HepG2 (cell line): ENCODE measurements around the gene ALG10. TPM values are rescaled to one million over a fixed set of nuclear protein-coding genes. Genes with fewer than 3 reads are reported as not detected.

Experiments used
- CBX2 ChIP-seq, 2 experiments: fragments of 200-600 bp in 1 of 2; sonication (generic); formaldehyde crosslinking in 1 of 2; IDR thresholded peaks; 2 replicates each; pipeline versions ENCODE4 v1.7.0 to v1.8.1; 2018 to 2022; ENCODE audit warnings: low read depth in 2 of 2, low read length in 1 of 2, mild to moderate bottlenecking in 1 of 2, missing genetic modification reagents in 1 of 2
- CBX5 ChIP-seq: sonication (generic); formaldehyde crosslinking; IDR thresholded peaks from 2 replicates; pipeline ENCODE4 v1.4.0; 2020; ENCODE audit warnings: missing genetic modification reagents, borderline replicate concordance
- DNMT3B ChIP-seq: conservative IDR thresholded peaks from 2 replicates; pipeline ENCODE4 v1.6.1; 2016; ENCODE audit warnings: missing biosample characterization, control low read depth
- ELF4 ChIP-seq: sonication (generic); formaldehyde crosslinking; IDR thresholded peaks from 2 replicates; pipeline ENCODE4 v1.5.0; 2020; ENCODE audit warnings: missing genetic modification reagents, mild to moderate bottlenecking, moderate library complexity, borderline replicate concordance
- MEF2D ChIP-seq: sonication (generic); formaldehyde crosslinking; IDR thresholded peaks from 2 replicates; pipeline ENCODE4 v1.5.1; 2020; ENCODE audit warnings: mild to moderate bottlenecking, missing genetic modification reagents
- NCOA2 ChIP-seq: sonication (generic); formaldehyde crosslinking; IDR thresholded peaks from 2 replicates; pipeline ENCODE4 v1.8.0; 2022; ENCODE audit warnings: inconsistent platforms
- REL ChIP-seq: sonication (generic); formaldehyde crosslinking; conservative IDR thresholded peaks from 2 replicates; pipeline ENCODE4 v1.8.0; 2022; ENCODE audit warnings: mild to moderate bottlenecking, missing genetic modification reagents, moderate library complexity
- SUZ12 ChIP-seq: fragments of 150-350 bp; IDR thresholded peaks from 2 replicates; pipeline ENCODE4 v1.6.1; 2014; ENCODE audit warnings: low read depth, low read length
- YEATS4 ChIP-seq: sonication (generic); formaldehyde crosslinking; IDR thresholded peaks from 2 replicates; pipeline ENCODE4 v1.4.0; 2020; ENCODE audit warnings: missing genetic modification reagents, borderline replicate concordance
- ZC3H4 ChIP-seq: sonication (generic); formaldehyde crosslinking; IDR thresholded peaks from 2 replicates; pipeline ENCODE4 v1.4.0; 2020; ENCODE audit warnings: missing genetic modification reagents, borderline replicate concordance
- ZMAT3 ChIP-seq: sonication (generic); formaldehyde crosslinking; conservative IDR thresholded peaks from 2 replicates; pipeline ENCODE4 v1.7.0; 2021; ENCODE audit warnings: missing genetic modification reagents
- ZNF558 ChIP-seq: sonication (generic); formaldehyde crosslinking; IDR thresholded peaks from 2 replicates; pipeline ENCODE4 v1.9.0; 2022; ENCODE audit warnings: mild to moderate bottlenecking, missing genetic modification reagents, borderline replicate concordance
- ZNF598 ChIP-seq: sonication (generic); formaldehyde crosslinking; IDR thresholded peaks from 2 replicates; pipeline ENCODE4 v1.5.1; 2020; ENCODE audit warnings: mild to moderate bottlenecking, missing genetic modification reagents, borderline replicate concordance
- ZSCAN12 ChIP-seq: sonication (generic); formaldehyde crosslinking; IDR thresholded peaks from 2 replicates; pipeline ENCODE4 v1.9.0; 2021; ENCODE audit warnings: mild to moderate bottlenecking, missing genetic modification reagents
- ZSCAN20 ChIP-seq: sonication (generic); formaldehyde crosslinking; IDR thresholded peaks from 2 replicates; pipeline ENCODE4 v1.4.0; 2020; ENCODE audit warnings: missing genetic modification reagents, mild to moderate bottlenecking, borderline replicate concordance
- ZSCAN25 ChIP-seq: sonication (generic); formaldehyde crosslinking; IDR thresholded peaks from 2 replicates; pipeline ENCODE4 v1.8.0; 2022; ENCODE audit warnings: mild to moderate bottlenecking, missing genetic modification reagents
- ZSCAN31 ChIP-seq: sonication (generic); formaldehyde crosslinking; IDR thresholded peaks from 2 replicates; pipeline ENCODE4 v1.5.0; 2020; ENCODE audit warnings: low read depth, mild to moderate bottlenecking, missing genetic modification reagents
- polyA plus RNA-seq, 8 experiments: library from polyadenylated mRNA; depleted of rRNA in 3 of 8; stranded (reverse) in 7 of 8; unstranded in 1 of 8; fragments of >200 nt; fragmentation: Illumina TruSeq in 4 of 8; extraction: Trizol in 4 of 8; gene quantifications; 2 replicates each; pipeline versions ENCODE4 v1.2.1 to v1.2.3, GENCODE V29; 2011 to 2016; ENCODE audit warnings: low read depth in 4 of 8, missing spikeins in 1 of 8, mixed read lengths in 1 of 8; ENCODE audit not compliant: insufficient read depth in 1 of 8
- total RNA-seq, 5 experiments: library from RNA; depleted of rRNA; stranded (reverse); fragments of >200 nt; fragmentation: Illumina TruSeq; extraction: Trizol; gene quantifications; 2 replicates each; pipeline ENCODE4 v1.2.3, GENCODE V29; 2016; ENCODE audit warnings: low read depth in 1 of 5
- TF ChIP-seq, protein P1 (sequence below): IDR thresholded peaks from 2 replicates; pipeline ENCODE4 v1.6.1; 2012; ENCODE audit warnings: low read depth, low read length, improper control_type of control experiment
- TF ChIP-seq, protein P2 (sequence below): sonication (generic); formaldehyde crosslinking; IDR thresholded peaks from 2 replicates; pipeline ENCODE4 v1.4.0; 2020; ENCODE audit warnings: missing genetic modification reagents
- TF ChIP-seq, protein P3 (sequence below): IDR thresholded peaks from 2 replicates; pipeline ENCODE4 v1.6.1; 2016
- TF ChIP-seq, protein P4 (sequence below): sonication (generic); formaldehyde crosslinking; IDR thresholded peaks from 2 replicates; pipeline ENCODE4 v1.5.0; 2020; ENCODE audit warnings: mild to moderate bottlenecking, missing genetic modification reagents, borderline replicate concordance

The ALG10 gene
- total and polyA plus RNA-seq, 2 of the 13 experiments (the other 11 are each of a cell fraction or from before 2014, with no cell fraction given), result 7.9 to 17.4 TPM

DNA sequence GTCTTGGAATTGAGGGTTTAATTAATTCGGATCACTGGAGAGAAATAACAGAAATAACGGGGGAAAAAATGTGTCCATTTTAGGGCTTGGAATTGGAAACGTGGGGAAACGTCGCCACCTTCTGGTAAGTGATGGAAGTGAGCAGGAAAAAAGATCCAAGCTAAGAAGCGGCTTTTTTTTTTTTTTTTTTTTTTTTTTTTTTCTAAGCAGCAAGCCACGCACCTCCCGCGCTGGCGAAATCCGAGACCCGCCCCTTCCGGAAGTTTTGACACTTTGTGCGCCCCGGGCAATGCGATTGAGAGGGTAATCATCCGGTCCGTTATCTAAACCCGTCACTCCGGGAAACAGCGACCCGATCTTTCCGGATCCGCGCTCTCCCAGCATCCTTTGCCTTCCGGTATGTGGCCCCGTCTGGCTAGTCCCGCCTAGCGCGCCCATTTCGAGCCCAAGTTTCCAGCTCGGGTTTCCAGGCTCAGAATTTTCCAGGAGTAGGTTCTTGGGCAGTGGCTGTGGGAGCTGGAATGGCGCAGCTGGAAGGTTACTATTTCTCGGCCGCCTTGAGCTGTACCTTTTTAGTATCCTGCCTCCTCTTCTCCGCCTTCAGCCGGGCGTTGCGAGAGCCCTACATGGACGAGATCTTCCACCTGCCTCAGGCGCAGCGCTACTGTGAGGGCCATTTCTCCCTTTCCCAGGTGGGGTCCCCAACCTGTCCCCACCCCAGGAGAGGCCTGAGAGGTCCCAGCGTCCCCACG lies at the start of gene ALG10 (continued):
- TF ChIP-seq, protein P1, sequence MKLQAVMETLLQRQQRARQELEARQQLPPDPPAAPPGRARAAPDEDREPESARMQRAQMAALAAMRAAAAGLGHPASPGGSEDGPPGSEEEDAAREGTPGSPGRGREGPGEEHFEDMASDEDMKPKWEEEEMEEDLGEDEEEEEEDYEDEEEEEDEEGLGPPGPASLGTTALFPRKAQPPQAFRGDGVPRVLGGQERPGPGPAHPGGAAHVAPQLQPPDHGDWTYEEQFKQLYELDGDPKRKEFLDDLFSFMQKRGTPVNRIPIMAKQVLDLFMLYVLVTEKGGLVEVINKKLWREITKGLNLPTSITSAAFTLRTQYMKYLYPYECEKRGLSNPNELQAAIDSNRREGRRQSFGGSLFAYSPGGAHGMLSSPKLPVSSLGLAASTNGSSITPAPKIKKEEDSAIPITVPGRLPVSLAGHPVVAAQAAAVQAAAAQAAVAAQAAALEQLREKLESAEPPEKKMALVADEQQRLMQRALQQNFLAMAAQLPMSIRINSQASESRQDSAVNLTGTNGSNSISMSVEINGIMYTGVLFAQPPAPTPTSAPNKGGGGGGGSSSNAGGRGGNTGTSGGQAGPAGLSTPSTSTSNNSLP, result 0 out of 2 replicates have a peak, but pooled peaks have one; percentile 17
- peak; percentile 68; the same call in 1 of the 2 replicates for TF ChIP-seq MEF2D (CRISPR knock-in tag)
- 0 out of 2 replicates have a peak, but pooled peaks have one; percentile 39 for TF ChIP-seq ZNF598 (CRISPR knock-in tag)
- no peak for TF ChIP-seq ZSCAN25 (CRISPR knock-in tag)
- 0 out of 2 replicates have a peak, but pooled peaks have one; percentile 26 for TF ChIP-seq DNMT3B
- TF ChIP-seq, protein P2, sequence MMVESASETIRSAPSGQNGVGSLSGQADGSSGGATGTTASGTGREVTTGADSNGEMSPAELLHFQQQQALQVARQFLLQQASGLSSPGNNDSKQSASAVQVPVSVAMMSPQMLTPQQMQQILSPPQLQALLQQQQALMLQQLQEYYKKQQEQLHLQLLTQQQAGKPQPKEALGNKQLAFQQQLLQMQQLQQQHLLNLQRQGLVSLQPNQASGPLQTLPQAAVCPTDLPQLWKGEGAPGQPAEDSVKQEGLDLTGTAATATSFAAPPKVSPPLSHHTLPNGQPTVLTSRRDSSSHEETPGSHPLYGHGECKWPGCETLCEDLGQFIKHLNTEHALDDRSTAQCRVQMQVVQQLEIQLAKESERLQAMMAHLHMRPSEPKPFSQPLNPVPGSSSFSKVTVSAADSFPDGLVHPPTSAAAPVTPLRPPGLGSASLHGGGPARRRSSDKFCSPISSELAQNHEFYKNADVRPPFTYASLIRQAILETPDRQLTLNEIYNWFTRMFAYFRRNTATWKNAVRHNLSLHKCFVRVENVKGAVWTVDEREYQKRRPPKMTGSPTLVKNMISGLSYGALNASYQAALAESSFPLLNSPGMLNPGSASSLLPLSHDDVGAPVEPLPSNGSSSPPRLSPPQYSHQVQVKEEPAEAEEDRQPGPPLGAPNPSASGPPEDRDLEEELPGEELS (CRISPR knock-in tag), result peak; percentile 84
- TF ChIP-seq SUZ12, result peak; percentile 38; the same call in 1 of the 2 replicates
- TF ChIP-seq, protein P3, sequence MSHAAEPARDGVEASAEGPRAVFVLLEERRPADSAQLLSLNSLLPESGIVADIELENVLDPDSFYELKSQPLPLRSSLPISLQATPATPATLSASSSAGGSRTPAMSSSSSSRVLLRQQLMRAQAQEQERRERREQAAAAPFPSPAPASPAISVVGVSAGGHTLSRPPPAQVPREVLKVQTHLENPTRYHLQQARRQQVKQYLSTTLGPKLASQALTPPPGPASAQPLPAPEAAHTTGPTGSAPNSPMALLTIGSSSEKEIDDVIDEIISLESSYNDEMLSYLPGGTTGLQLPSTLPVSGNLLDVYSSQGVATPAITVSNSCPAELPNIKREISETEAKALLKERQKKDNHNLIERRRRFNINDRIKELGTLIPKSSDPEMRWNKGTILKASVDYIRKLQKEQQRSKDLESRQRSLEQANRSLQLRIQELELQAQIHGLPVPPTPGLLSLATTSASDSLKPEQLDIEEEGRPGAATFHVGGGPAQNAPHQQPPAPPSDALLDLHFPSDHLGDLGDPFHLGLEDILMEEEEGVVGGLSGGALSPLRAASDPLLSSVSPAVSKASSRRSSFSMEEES (CRISPR knock-in tag), result 0 out of 2 replicates have a peak, but pooled peaks have one; percentile 14
- TF ChIP-seq REL (CRISPR knock-in tag), result 0 out of 2 replicates have a peak, but pooled peaks have one; percentile 32
- TF ChIP-seq CBX5 (CRISPR knock-in tag), result peak; percentile 85; the same call in 1 of the 2 replicates
- 0 out of 2 replicates have a peak, but pooled peaks have one; percentile 33 for TF ChIP-seq NCOA2 (CRISPR knock-in tag)
- no peak; the same call in 1 of the 2 replicates for TF ChIP-seq ZNF558
- peak; percentile 79; the same call in 1 of the 2 replicates for TF ChIP-seq ZSCAN31 (CRISPR knock-in tag)
- TF ChIP-seq YEATS4, result peak; percentile 59; the same call in 1 of the 2 replicates
- TF ChIP-seq, protein P4, sequence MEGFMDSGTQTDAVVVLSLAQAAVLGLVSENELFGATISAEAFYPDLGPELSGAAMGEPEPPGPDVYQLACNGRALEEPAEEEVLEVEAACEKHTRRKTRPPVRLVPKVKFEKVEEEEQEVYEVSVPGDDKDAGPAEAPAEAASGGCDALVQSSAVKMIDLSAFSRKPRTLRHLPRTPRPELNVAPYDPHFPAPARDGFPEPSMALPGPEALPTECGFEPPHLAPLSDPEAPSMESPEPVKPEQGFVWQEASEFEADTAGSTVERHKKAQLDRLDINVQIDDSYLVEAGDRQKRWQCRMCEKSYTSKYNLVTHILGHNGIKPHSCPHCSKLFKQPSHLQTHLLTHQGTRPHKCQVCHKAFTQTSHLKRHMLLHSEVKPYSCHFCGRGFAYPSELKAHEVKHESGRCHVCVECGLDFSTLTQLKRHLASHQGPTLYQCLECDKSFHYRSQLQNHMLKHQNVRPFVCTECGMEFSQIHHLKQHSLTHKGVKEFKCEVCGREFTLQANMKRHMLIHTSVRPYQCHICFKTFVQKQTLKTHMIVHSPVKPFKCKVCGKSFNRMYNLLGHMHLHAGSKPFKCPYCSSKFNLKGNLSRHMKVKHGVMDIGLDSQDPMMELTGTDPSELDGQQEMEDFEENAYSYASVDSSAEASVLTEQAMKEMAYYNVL (CRISPR knock-in tag), result no peak
- TF ChIP-seq ZC3H4, result no peak
- TF ChIP-seq ELF4, result peak; percentile 80; the same call in 1 of the 2 replicates
- TF ChIP-seq ZSCAN20 (CRISPR knock-in tag), result no peak
- 0 out of 2 replicates have a peak, but pooled peaks have one; percentile 17 for TF ChIP-seq ZMAT3
- TF ChIP-seq ZSCAN12 (CRISPR knock-in tag), result no peak
- no peak for TF ChIP-seq CBX2 (IDR thresholded peaks at IDR 0.05; ENCODE audit: low read depth, low read length)
- no peak for TF ChIP-seq CBX2 (CRISPR knock-in tag; IDR thresholded peaks at IDR 0.05; ENCODE audit: low read depth)
